SK-N-SH treated with all-trans-retinoic acid at 6 μM for 48 hours (cell line): ENCODE measurements around the gene MRPL12.

Experiments
- ATAC-seq: fragments of 200-7000 bp; cut with Tn5 transposase; 3 replicates; pipeline ENCODE4 v1.9.1; 2020; ENCODE audit warnings: mild to moderate bottlenecking, moderate library complexity
- ARNTL ChIP-seq: fragments of 450-650 bp; formaldehyde crosslinking; IDR thresholded peaks from 2 replicates; pipeline ENCODE4 v1.5.0; 2020; ENCODE audit warnings: low read depth, mild to moderate bottlenecking, moderate library complexity, borderline replicate concordance
- BACH2 ChIP-seq: fragments of 250-450 bp; sonication (Bioruptor Pico); IDR thresholded peaks from 2 replicates; pipeline ENCODE4 v1.9.0; 2021; ENCODE audit warnings: mild to moderate bottlenecking, borderline replicate concordance
- CSDC2 ChIP-seq: fragments of 250-450 bp; sonication (Bioruptor Pico); IDR thresholded peaks from 2 replicates; pipeline ENCODE4 v1.5.0; 2020; ENCODE audit warnings: mild to moderate bottlenecking, moderate library complexity
- CSRNP3 ChIP-seq: fragments of 250-450 bp; sonication (Bioruptor Pico); IDR thresholded peaks from 2 replicates; pipeline ENCODE4 v1.5.1; 2021; ENCODE audit warnings: mild to moderate bottlenecking, moderate library complexity
- ESRRG ChIP-seq: fragments of 250-450 bp; sonication (Bioruptor Pico); IDR thresholded peaks from 2 replicates; pipeline ENCODE4 v1.6.1; 2021; ENCODE audit warnings: mild to moderate bottlenecking
- GLIS3 ChIP-seq: fragments of 250-450 bp; sonication (Bioruptor Pico); IDR thresholded peaks from 2 replicates; pipeline ENCODE4 v1.5.0; 2020; ENCODE audit warnings: mild to moderate bottlenecking, moderate library complexity
- ISL1 ChIP-seq: fragments of 250-450 bp; sonication (Bioruptor Pico); IDR thresholded peaks from 2 replicates; pipeline ENCODE4 v2.1.2; 2022; ENCODE audit warnings: mild to moderate bottlenecking, moderate library complexity
- OSR1 ChIP-seq: fragments of 250-450 bp; sonication (Bioruptor Pico); IDR thresholded peaks from 2 replicates; pipeline ENCODE4 v1.8.0; 2022; ENCODE audit warnings: moderate library complexity, mild to moderate bottlenecking, inconsistent platforms
- PATZ1 ChIP-seq: fragments of 250-450 bp; sonication (Bioruptor Pico); IDR thresholded peaks from 2 replicates; pipeline ENCODE4 v1.8.0; 2020; ENCODE audit warnings: mild to moderate bottlenecking, moderate library complexity, borderline replicate concordance
- PPARA ChIP-seq: fragments of 250-450 bp; sonication (Bioruptor Pico); IDR thresholded peaks from 2 replicates; pipeline ENCODE4 v1.5.0; 2020; ENCODE audit warnings: mild to moderate bottlenecking, borderline replicate concordance
- RARB ChIP-seq: fragments of 250-450 bp; sonication (Bioruptor Pico); IDR thresholded peaks from 2 replicates; pipeline ENCODE4 v1.8.0; 2021; ENCODE audit warnings: mild to moderate bottlenecking, moderate library complexity
- SNAI2 ChIP-seq: fragments of 250-450 bp; sonication (Bioruptor Pico); IDR thresholded peaks from 2 replicates; pipeline ENCODE4 v1.5.0; 2020; ENCODE audit warnings: mild to moderate bottlenecking, moderate library complexity
- TOX ChIP-seq: fragments of 250-450 bp; sonication (Bioruptor Pico); IDR thresholded peaks from 2 replicates; pipeline ENCODE4 v1.8.0; 2021; ENCODE audit warnings: mild to moderate bottlenecking, moderate library complexity, borderline replicate concordance
- ZFP3 ChIP-seq: fragments of 250-450 bp; sonication (Bioruptor Pico); IDR thresholded peaks from 2 replicates; pipeline ENCODE4 v1.5.0; 2020; ENCODE audit warnings: mild to moderate bottlenecking, moderate library complexity
- ZFP30 ChIP-seq: fragments of 450-650 bp; formaldehyde crosslinking; IDR thresholded peaks from 2 replicates; pipeline ENCODE4 v1.5.0; 2022; ENCODE audit warnings: mild to moderate bottlenecking, moderate library complexity
- ZNF70 ChIP-seq: fragments of 450-650 bp; formaldehyde crosslinking; IDR thresholded peaks from 2 replicates; pipeline ENCODE4 v1.5.0; 2020; ENCODE audit warnings: mild to moderate bottlenecking, moderate library complexity
- ZNF8 ChIP-seq: fragments of 450-650 bp; formaldehyde crosslinking; IDR thresholded peaks from 2 replicates; pipeline ENCODE4 v1.5.0; 2020; ENCODE audit warnings: mild to moderate bottlenecking, moderate library complexity
- TF ChIP-seq, protein P1 (sequence below): fragments of 250-450 bp; sonication (Bioruptor Pico); IDR thresholded peaks from 2 replicates; pipeline ENCODE4 v1.5.0; 2020; ENCODE audit warnings: mild to moderate bottlenecking, moderate library complexity
- TF ChIP-seq, protein P2 (sequence below): fragments of 250-450 bp; sonication (Bioruptor Pico); IDR thresholded peaks from 2 replicates; pipeline ENCODE4 v1.8.0; 2021; ENCODE audit warnings: low read depth, mild to moderate bottlenecking, moderate library complexity, borderline replicate concordance

Gene MRPL12

DNA sequence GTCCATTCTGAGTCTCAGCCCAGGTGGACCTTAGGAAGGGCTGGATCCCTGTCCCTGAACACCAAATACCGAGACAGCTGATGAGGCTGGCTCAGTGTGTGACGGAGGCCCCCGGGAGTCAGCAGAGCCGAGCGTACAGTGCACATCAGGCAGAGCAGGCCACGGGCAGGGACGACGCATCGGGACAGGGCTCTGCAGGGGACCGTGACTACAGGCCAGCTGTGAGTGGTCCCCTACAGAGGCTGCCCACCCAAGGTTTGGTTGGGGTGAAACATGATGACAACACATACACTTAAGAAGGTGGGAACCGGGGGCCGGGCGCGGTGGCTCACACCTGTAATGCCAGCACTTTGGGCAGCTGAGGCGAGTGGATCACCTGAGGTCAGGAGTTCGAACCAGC is 30.2 kb upstream of the MRPL12 start (continued):
- TF ChIP-seq, protein P1, sequence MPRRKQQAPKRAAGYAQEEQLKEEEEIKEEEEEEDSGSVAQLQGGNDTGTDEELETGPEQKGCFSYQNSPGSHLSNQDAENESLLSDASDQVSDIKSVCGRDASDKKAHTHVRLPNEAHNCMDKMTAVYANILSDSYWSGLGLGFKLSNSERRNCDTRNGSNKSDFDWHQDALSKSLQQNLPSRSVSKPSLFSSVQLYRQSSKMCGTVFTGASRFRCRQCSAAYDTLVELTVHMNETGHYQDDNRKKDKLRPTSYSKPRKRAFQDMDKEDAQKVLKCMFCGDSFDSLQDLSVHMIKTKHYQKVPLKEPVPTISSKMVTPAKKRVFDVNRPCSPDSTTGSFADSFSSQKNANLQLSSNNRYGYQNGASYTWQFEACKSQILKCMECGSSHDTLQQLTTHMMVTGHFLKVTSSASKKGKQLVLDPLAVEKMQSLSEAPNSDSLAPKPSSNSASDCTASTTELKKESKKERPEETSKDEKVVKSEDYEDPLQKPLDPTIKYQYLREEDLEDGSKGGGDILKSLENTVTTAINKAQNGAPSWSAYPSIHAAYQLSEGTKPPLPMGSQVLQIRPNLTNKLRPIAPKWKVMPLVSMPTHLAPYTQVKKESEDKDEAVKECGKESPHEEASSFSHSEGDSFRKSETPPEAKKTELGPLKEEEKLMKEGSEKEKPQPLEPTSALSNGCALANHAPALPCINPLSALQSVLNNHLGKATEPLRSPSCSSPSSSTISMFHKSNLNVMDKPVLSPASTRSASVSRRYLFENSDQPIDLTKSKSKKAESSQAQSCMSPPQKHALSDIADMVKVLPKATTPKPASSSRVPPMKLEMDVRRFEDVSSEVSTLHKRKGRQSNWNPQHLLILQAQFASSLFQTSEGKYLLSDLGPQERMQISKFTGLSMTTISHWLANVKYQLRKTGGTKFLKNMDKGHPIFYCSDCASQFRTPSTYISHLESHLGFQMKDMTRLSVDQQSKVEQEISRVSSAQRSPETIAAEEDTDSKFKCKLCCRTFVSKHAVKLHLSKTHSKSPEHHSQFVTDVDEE = no peak

- no peak for TF ChIP-seq ZNF8
- TF ChIP-seq, protein P2, sequence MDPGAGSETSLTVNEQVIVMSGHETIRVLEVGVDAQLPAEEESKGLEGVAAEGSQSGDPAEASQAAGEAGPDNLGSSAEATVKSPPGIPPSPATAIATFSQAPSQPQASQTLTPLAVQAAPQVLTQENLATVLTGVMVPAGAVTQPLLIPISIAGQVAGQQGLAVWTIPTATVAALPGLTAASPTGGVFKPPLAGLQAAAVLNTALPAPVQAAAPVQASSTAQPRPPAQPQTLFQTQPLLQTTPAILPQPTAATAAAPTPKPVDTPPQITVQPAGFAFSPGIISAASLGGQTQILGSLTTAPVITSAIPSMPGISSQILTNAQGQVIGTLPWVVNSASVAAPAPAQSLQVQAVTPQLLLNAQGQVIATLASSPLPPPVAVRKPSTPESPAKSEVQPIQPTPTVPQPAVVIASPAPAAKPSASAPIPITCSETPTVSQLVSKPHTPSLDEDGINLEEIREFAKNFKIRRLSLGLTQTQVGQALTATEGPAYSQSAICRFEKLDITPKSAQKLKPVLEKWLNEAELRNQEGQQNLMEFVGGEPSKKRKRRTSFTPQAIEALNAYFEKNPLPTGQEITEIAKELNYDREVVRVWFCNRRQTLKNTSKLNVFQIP (CRISPR knock-in tag) = no peak
- no peak for TF ChIP-seq PPARA
- no peak for TF ChIP-seq ISL1
- TF ChIP-seq GLIS3 (CRISPR knock-in tag) = no peak
- TF ChIP-seq ZFP3 (CRISPR knock-in tag) = no peak
- no peak for TF ChIP-seq CSDC2 (CRISPR knock-in tag)
- no peak for TF ChIP-seq RARB (CRISPR knock-in tag)
- TF ChIP-seq PATZ1 (CRISPR knock-in tag) = no peak
- no peak for TF ChIP-seq ZNF70 (CRISPR knock-in tag)
- TF ChIP-seq CSRNP3 = no peak
- TF ChIP-seq ESRRG = no peak
- no peak for TF ChIP-seq ARNTL (CRISPR knock-in tag)
- no peak for ATAC-seq
Measured at GRCh38 chr17:81673561-81674258, 29.5 kb upstream of the MRPL12 start.

DNA sequence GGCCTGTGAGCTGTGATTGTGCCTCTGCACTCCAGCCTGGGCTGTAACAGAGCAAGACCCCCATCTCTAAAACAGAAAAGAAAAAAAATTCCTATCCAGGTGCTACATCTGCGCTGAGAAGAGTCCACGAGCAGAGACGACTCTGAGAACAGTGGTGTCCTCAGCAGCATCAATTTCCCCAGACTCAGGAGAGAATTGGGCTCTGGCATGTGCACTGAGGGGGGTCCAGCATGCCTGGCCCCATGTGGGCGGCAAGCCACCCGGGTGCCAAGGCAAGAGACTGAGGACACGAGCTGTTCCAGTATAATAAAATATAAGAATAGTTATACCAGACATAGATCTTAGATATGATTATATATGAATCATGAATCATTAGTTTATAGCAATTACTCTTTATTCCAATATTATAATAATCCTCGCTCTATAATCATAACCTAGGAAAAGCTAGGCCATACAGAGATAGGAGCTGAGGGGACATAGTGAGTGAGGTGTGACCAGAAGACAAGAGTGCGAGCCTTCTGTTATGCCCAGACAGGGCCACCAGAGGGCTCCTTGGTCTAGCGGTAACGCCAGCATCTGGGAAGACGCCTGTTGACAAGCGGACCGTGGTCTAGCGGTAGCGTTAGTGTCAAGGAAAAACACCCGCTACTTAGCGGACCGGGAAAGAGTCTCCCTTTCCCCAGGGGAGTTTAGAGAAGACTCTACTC is 27.5 kb upstream of the MRPL12 start:
- peak; percentile 50 for ATAC-seq

DNA sequence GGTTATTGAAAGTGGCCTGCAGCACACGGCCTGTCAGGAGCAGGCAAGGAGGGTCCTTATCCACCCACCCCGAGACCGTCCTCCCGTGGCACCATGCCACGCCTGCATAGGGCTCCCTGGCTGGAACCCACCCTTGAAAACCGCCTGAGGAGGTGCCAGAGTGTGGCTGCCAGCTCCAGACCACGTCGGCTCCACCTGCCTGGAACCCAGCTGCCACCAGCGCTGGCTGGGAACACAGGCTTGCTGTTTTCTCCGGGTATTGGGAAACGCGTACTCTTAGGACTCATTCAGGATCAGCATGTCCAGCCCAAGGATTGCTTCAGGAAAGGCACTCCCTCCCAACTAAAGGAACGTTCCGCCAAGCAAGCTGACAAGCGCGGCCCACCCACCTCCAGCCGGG is 26.3 kb upstream of the MRPL12 start:
- peak; percentile 16; the same call in 2 of the 3 replicates for ATAC-seq
- TF ChIP-seq BACH2 (CRISPR knock-in tag) = no peak
- no peak for TF ChIP-seq GLIS3 (CRISPR knock-in tag)
- no peak for TF ChIP-seq RARB (CRISPR knock-in tag)
- TF ChIP-seq, protein P1 = no peak
- no peak for TF ChIP-seq SNAI2
- TF ChIP-seq TOX (CRISPR knock-in tag) = no peak
- TF ChIP-seq ZFP30 (CRISPR knock-in tag) = no peak
- no peak for TF ChIP-seq OSR1 (CRISPR knock-in tag)
- no peak for TF ChIP-seq CSRNP3
- TF ChIP-seq, protein P2 (CRISPR knock-in tag) = no peak
- TF ChIP-seq PATZ1 (CRISPR knock-in tag) = no peak
